NCI-H774 (cell line): ENCODE data around the gene ZBTB7B.
A peak's percentile ranks its signal among the peaks of the same experiment; 100 is the strongest.

ENCODE experiments used
- DNase-seq: peaks from one replicate; lab custom pipeline; 2025; lab: John Stamatoyannopoulos, UW

Gene ZBTB7B

DNA sequence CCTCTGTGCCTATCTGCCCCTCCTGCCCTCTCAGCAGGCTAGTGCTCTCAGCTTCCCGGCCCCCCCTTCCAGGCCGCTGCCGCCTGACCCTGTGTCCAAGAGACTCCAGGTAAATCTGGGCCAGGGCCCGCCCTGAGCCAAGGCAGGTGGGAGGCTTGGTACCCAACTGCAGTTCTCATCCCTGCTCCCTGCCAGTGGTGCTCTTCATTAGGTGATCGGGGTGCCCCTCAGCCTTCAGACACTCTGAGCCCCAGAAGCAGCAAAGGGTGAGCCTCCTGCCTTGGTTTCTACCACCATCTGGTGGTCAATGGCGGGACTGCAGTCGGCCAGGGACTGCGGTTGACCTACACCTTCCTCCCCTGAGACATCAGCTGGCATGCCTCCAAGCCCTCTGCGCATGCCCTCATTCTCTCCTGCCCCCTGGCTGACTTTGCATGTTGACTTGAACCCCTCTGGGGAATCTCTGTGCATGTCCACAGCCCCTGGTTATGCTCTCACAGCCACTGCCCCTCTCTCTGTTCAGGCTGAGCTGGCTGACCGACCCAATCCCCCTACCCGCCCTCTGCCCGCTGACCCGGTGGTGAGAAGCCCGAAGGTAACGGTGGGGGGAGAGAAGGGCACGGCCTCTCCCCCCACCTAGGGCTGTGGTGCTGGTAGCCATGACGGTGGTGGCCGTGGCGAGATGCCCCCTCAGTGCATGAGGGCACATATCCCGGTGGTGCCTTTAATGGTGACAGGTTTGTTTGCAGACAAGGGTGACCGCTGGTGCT is 59.0 kb downstream of the ZBTB7B start:
- DNase-seq: peak; percentile 69

DNA sequence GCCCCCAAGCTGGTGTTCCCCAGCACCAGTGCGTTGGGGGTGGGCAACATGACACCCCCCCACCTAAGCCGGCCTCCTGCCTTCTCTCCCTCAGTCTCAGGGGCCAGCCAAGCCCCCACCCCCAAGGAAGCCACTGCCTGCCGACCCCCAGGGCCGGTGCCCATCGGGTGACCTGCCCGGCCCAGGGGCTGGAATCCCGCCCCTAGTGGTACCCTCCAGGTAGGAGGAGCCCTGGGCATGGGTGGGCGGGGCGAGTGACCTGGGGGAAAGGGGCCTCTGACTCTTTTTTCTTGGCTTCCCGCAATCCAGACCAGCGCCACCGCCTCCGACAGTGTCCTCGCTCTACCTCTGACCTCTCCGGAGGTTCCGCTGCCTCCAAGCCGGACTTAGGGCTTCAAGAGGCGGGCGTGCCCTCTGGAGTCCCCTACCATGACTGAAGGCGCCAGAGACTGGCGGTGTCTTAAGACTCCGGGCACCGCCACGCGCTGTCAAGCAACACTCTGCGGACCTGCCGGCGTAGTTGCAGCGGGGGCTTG is 59.6 kb downstream of the ZBTB7B start:
- no peak for DNase-seq

DNA sequence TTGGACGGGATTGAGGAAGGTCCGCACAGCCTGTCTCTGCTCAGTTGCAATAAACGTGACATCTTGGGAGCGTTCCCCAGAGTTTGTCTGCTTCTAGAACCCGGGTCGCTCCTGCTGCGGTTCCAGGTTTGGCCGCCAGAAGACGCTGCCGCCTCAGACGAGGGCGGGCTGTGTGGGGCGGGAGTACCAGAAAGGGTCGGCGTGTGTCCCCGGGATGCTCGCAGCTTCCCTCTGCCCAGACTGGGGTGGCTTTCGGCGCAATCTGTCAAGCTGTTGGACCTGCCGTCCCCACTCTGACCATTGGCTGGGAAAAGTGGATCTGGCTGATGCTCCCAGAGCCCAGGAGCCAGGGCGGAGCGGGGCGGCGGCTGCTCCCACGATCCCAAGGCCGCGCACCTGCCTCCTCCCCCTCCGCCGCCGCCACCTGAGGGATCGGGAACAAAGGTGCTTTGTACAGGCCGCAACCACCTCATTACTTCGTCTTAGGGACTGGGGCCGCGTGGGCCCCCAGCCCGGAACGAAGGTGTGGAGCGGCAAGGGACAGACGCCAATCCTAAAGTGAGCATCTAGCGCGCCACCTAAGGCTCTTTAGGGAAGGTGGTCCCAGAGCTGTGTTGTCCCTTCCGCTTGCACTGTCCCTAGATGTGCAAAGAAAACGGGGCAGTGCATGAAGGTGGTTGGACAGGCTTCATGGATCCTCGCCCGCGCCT is 60.3 kb downstream of the ZBTB7B start:
- DNase-seq: no peak

DNA sequence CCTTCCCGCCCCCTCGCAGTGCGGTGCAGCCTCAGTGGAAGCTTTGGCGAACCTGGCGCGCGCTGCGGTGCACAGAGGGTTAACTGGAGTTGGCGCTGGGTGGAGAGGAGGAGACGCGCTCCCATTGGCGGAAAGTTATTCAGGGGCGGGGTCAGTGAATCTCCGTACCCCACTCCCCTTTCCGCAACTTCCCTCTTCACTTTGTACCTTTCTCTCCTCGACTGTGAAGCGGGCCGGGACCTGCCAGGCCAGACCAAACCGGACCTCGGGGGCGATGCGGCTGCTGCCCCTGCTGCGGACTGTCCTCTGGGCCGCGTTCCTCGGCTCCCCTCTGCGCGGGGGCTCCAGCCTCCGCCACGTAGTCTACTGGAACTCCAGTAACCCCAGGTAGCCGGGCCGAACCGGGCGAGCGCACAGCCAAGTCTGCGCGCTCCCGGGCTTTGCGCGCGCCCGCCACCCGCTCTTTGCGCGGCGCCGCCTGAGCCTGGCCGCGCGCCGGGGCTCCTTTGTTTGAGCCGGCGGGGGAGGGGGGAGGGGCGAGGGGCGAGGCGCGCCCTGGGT is 61.0 kb downstream of the ZBTB7B start, which contains the start of gene EFNA4:
EFNA4 (plus strand) TSS at position 191 of the 561 bp plus-strand sequence; CDS start at position 275, 84 bp downstream.
- DNase-seq: no peak

DNA sequence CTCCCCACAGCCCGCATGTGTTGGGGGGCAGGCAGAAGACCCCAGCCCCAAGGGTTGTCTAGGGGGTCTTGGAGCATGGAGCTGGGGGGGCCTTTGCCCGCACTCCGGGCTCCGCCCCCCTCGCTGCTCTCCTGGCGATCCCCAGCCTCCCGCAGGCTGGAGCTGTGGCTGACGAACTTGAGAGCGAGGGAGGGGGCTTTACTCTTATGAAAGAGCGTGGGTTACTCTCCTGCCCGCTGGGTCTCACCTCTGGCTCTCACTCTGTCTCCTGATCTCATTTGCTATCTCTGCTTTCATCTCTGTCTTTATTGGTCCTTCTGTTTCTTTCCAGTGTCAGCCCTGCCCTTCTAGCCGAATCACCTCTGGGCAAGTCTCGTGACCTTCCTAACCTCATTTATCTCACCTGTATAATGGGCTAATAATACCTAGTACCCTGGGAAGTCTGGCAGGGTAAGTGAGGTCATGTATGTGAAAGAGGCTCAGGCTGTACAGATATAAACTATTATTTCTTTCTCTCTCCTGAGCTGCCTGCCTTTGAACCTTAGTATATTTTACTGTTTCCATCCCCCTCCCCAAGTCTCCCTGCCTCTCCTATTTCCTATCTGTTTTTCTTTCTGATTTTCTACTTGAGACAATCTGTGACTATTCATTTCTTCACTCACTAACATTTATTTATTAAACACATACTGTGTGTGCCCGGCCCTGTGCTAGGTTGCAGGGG is 61.7 kb downstream of the ZBTB7B start:
- no peak for DNase-seq

DNA sequence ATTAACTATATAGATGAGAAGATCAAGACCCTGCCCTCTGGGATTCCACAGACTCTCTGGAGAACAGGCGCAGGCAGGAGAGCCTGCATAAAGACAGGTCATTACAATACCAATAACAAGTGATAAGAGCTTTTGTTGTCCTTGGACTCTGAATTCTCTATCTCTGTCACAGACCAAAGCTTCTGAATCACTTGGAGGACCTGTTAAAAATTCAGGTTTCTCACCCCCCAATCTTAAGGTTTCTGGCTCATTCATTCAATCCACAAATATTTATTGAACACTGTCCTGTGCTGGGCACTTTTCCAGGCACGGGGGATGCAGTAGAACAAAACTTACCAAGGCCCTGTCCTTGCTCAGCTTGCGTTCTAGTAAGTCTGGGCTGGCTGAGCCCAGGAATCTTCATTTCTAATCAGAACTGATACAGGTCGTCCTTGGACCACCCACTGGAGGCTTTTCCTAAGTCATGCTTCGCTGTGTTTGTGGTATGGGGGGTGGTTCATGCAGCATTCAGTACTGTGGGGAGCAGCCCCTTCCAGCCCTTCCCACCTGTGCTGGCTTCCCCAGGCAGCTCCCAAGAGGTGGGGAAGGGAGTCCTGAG is 62.3 kb downstream of the ZBTB7B start:
- no peak for DNase-seq

DNA sequence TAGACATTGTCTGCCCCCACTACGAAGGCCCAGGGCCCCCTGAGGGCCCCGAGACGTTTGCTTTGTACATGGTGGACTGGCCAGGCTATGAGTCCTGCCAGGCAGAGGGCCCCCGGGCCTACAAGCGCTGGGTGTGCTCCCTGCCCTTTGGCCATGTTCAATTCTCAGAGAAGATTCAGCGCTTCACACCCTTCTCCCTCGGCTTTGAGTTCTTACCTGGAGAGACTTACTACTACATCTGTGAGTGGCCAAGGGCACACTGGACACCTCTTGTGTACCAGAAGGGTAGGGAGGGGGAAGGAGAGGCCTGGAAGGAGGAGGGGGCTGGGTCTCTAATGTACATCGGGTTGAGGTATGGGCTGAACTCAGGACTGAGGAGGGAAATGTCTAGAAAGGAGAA is 64.2 kb downstream of the ZBTB7B start:
- DNase-seq: no peak
